A549 (cell line): ENCODE data around the gene ZNF146. TPM values are rescaled to one million over a fixed set of nuclear protein-coding genes. Genes with fewer than 3 reads are reported as not detected.
"Not testable (repeated sequence)": the region's sequence is repeated elsewhere in the genome, so short reads cannot be mapped to it uniquely, and the experiment has no call there.

Source experiments
- ATAC-seq, 2 experiments: fragments of 200-7000 bp in 1 of 2; fragments of >200 bp in 1 of 2; cut with Nextera tagmentation in 1 of 2; cut with Tn5 transposase in 1 of 2; 3 replicates each; pipeline versions ENCODE4 v1.8.0 to v1.9.1; 2018 to 2020; ENCODE audit warnings: mild to moderate bottlenecking in 1 of 2, moderate library complexity in 1 of 2
- CTCF ChIA-PET: fragments of 300-600 bp; sonication (Branson Sonifier 250); formaldehyde crosslinking; extraction: SDS; loops from one replicate; lab custom pipeline; 2021; ENCODE audit warnings: antibody characterized with exemption, inconsistent platforms; lab: Yijun Ruan, JAX
- POLR2A ChIA-PET: fragments of 350-600 bp; formaldehyde crosslinking; extraction: SDS; loops from one replicate; lab custom pipeline; 2021; ENCODE audit warnings: antibody characterized with exemption, inconsistent platforms; lab: Yijun Ruan, JAX
- DNase-seq, 2 experiments: peaks; one replicate each; pipeline versions ENCODE4 v3.0.0 to v3.0.0-alpha.2; 2011 to 2016; ENCODE audit warnings: low read depth in 1 of 2, low spot score in 1 of 2
- FAIRE-seq: peaks from 2 replicates; lab custom pipeline; 2011; peaks lifted over from hg19 to GRCh38; lab: Jason Lieb, UNC
- H3K27ac ChIP-seq, 2 experiments: fragments of >200 bp; sonication (Bioruptor Twin); formaldehyde crosslinking; 3 replicates each; pipeline ENCODE4 v1.5.1; 2016 to 2017
- H3K4me1 ChIP-seq: fragments of >200 bp; sonication (Bioruptor Twin); formaldehyde crosslinking; 3 replicates; pipeline ENCODE4 v1.6.1; 2016
- H3K4me2 ChIP-seq: fragments of >200 bp; sonication (Bioruptor Twin); formaldehyde crosslinking; 3 replicates; pipeline ENCODE4 v1.6.1; 2016
- H3K4me3 ChIP-seq: fragments of >200 bp; sonication (Bioruptor Twin); formaldehyde crosslinking; 3 replicates; pipeline ENCODE4 v1.5.1; 2016
- H3K9me3 ChIP-seq: fragments of >200 bp; sonication (Bioruptor Twin); formaldehyde crosslinking; 3 replicates; pipeline ENCODE4 v1.6.1; 2016
- ATOH8 ChIP-seq: fragments of 250-450 bp; sonication (Bioruptor Pico); IDR thresholded peaks from 2 replicates; pipeline ENCODE4 v1.5.0; 2020; ENCODE audit warnings: low read depth, mild to moderate bottlenecking, moderate library complexity
- CEBPB ChIP-seq, 2 experiments: fragments of >200 bp in 1 of 2; sonication (Bioruptor Twin) in 1 of 2; formaldehyde crosslinking in 1 of 2; IDR thresholded peaks; 2 replicates each; pipeline ENCODE4 v1.6.1; 2012 to 2016
- EHF ChIP-seq: fragments of 250-450 bp; sonication (Bioruptor Pico); IDR thresholded peaks from 2 replicates; pipeline ENCODE4 v1.5.0; 2020; ENCODE audit warnings: mild to moderate bottlenecking
- ESRRA ChIP-seq: fragments of 150-350 bp; IDR thresholded peaks from 2 replicates; pipeline ENCODE4 v1.6.1; 2014; ENCODE audit warnings: mild to moderate bottlenecking, low read length, borderline replicate concordance
- FOSL2 ChIP-seq, 2 experiments: fragments of 450-650 bp in 1 of 2; fragments of >200 bp in 1 of 2; sonication (Bioruptor Twin) in 1 of 2; formaldehyde crosslinking; IDR thresholded peaks; 2 replicates each; pipeline versions ENCODE4 v1.5.0 to v1.6.1; 2016 to 2020; ENCODE audit warnings: mild to moderate bottlenecking in 1 of 2, moderate library complexity in 1 of 2
- FOXS1 ChIP-seq: fragments of 250-450 bp; sonication (Bioruptor Pico); IDR thresholded peaks from 2 replicates; pipeline ENCODE4 v1.5.0; 2020; ENCODE audit warnings: mild to moderate bottlenecking, moderate library complexity
- GATA3 ChIP-seq: IDR thresholded peaks from 2 replicates; pipeline ENCODE4 v1.6.1; 2012; ENCODE audit warnings: borderline replicate concordance
- HES2 ChIP-seq: fragments of >200 bp; sonication (Bioruptor Twin); formaldehyde crosslinking; IDR thresholded peaks from 2 replicates; pipeline ENCODE4 v1.6.1; 2016
- HOXB5 ChIP-seq: fragments of 250-450 bp; sonication (Bioruptor Pico); IDR thresholded peaks from 2 replicates; pipeline ENCODE4 v1.5.0; 2020; ENCODE audit warnings: mild to moderate bottlenecking, moderate library complexity
- KDM1A ChIP-seq: fragments of 200-600 bp; sonication (generic); IDR thresholded peaks from 2 replicates; pipeline ENCODE4 v1.6.1; 2016; ENCODE audit warnings: low read depth, mild to moderate bottlenecking
- MAZ ChIP-seq: fragments of 150-350 bp; IDR thresholded peaks from 2 replicates; pipeline ENCODE4 v1.6.1; 2014; ENCODE audit warnings: antibody characterized with exemption, low read depth, low read length, borderline replicate concordance
- NR3C1 ChIP-seq: fragments of >200 bp; sonication (Bioruptor Twin); formaldehyde crosslinking; IDR thresholded peaks from 3 replicates; pipeline ENCODE4 v1.6.1; 2017
- POLR2A ChIP-seq: IDR thresholded peaks from 2 replicates; pipeline ENCODE4 v1.6.1; 2012; ENCODE audit warnings: mild to moderate bottlenecking, low read length
- POLR2AphosphoS2 ChIP-seq: conservative IDR thresholded peaks from 2 replicates; pipeline ENCODE4 v1.6.1; 2012; ENCODE audit warnings: low read length, improper control_type of control experiment, inconsistent platforms
- RAD21 ChIP-seq, 2 experiments: fragments of >200 bp in 1 of 2; sonication (Bioruptor Twin) in 1 of 2; formaldehyde crosslinking in 1 of 2; IDR thresholded peaks in 1 of 2; conservative IDR thresholded peaks in 1 of 2; 2 replicates in 1 of 2; 3 replicates in 1 of 2; pipeline ENCODE4 v1.6.1; 2012 to 2018; ENCODE audit warnings: inconsistent platforms in 1 of 2
- RARB ChIP-seq: fragments of 250-450 bp; sonication (Bioruptor Pico); IDR thresholded peaks from 2 replicates; pipeline ENCODE4 v1.8.0; 2021; ENCODE audit warnings: mild to moderate bottlenecking, moderate library complexity
- REST ChIP-seq: fragments of 200-600 bp; sonication (generic); IDR thresholded peaks from 2 replicates; pipeline ENCODE4 v1.6.1; 2016; ENCODE audit warnings: antibody characterized with exemption, mild to moderate bottlenecking, moderate library complexity
- SMC3 ChIP-seq: fragments of >200 bp; sonication (Bioruptor Twin); formaldehyde crosslinking; IDR thresholded peaks from 3 replicates; pipeline ENCODE4 v1.6.1; 2018; ENCODE audit warnings: inconsistent platforms
- SREBF2 ChIP-seq: fragments of 450-650 bp; IDR thresholded peaks from 2 replicates; pipeline ENCODE4 v1.6.1; 2014; ENCODE audit warnings: mild to moderate bottlenecking, moderate library complexity
- TFCP2L1 ChIP-seq: fragments of 250-450 bp; sonication (Bioruptor Pico); IDR thresholded peaks from 2 replicates; pipeline ENCODE4 v1.5.0; 2021; ENCODE audit warnings: mild to moderate bottlenecking
- ZNF302 ChIP-seq: fragments of 250-450 bp; sonication (Bioruptor Pico); IDR thresholded peaks from 2 replicates; pipeline ENCODE4 v1.9.0; 2021; ENCODE audit warnings: inconsistent platforms, mild to moderate bottlenecking, moderate library complexity
- ZSCAN20 ChIP-seq: fragments of 250-450 bp; sonication (Bioruptor Pico); IDR thresholded peaks from 2 replicates; pipeline ENCODE4 v1.8.0; 2022; ENCODE audit warnings: mild to moderate bottlenecking, moderate library complexity
- WGBS: methylation state at CpG from one replicate; pipeline ENCODE4 v1.1.6; 2017; ENCODE audit errors: missing lambda C conversion rate; 5-methylcytosine and 5-hydroxymethylcytosine counted together
- polyA plus RNA-seq, 4 experiments: library from polyadenylated mRNA; depleted of rRNA in 3 of 4; stranded (reverse); fragments of >200 nt; fragmentation: RNase III in 1 of 4; extraction: RNeasy Plus Mini Kit Qiagen cat#74134 plus additional on column Dnase treatment in 1 of 4; gene quantifications; 2 replicates in 3 of 4; 3 replicates in 1 of 4; pipeline ENCODE4 v1.2.3, GENCODE V29; 2011 to 2017

Gene ZNF146
- polyA plus RNA-seq, 2 of the 4 experiments (the other 2 are of a cell fraction) = 157 to 362 TPM

GRCh38 chr19:36182612-36183244 lies 32.2 kb upstream of the ZNF146 start:
- Histone ChIP-seq H3K4me2 (no peak overlapping the region), H3K27ac (no peak overlapping the region), H3K4me3 (no peak overlapping the region), H3K4me1 (no peaks in the 10 kb centered on the region), H3K9me3 (peaks cover 68% of the 10 kb centered on the region)
- CTCF ChIA-PET = interaction anchor here (0.6 to 1.7 kb wide), 5 partner anchors 11 to 590 kb away, joined by 3 to 5 read pairs (median 3); no protein-coding TSS in a partner anchor
- peak; percentile 19 to 22; a peak in 3 of 6 replicates for ATAC-seq
- WGBS = 85% methylated on average over 17 of the region's 17 CpGs
- peak in 1 of 2 experiments; percentile 35 for DNase-seq
- TF ChIP-seq MAZ (no peak), FOXS1 (CRISPR knock-in tag) (no peak), POLR2A (no peak), ATOH8 (CRISPR knock-in tag) (no peak), HOXB5 (no peak), NR3C1 (no peak), ZSCAN20 (CRISPR knock-in tag) (no peak), SMC3 (no peak), RARB (CRISPR knock-in tag) (no peak), GATA3 (no peak), HES2 (no peak), ZNF302 (CRISPR knock-in tag) (no peak), KDM1A (no peak), SREBF2 (no peak), RAD21 (conservative IDR thresholded peaks at IDR 0.05 in 1 of 2, IDR thresholded peaks at IDR 0.05 in 1 of 2) (no peak), EHF (CRISPR knock-in tag) (no peak), TFCP2L1 (no peak), POLR2AphosphoS2 (no peak), ESRRA (no peak), CEBPB (IDR thresholded peaks at IDR 0.05) (no peak)
- POLR2A ChIA-PET = interaction anchor here (0.9 kb wide), 1 partner anchor 32 kb away, joined by 4 read pairs; the partner anchor contains the start of genes ZNF146 and ZNF565
- peak; percentile 91 for FAIRE-seq

GRCh38 chr19:36183245-36183628 lies 31.7 kb upstream of the ZNF146 start:
- ChIA-PET CTCF (interaction anchor here (0.7 to 1.7 kb wide), 5 partner anchors 11 to 591 kb away, joined by 3 to 5 read pairs (median 3); no protein-coding TSS in a partner anchor), POLR2A (interaction anchor here (0.9 kb wide), 1 partner anchor 31 kb away, joined by 4 read pairs; the partner anchor contains the start of genes ZNF146 and ZNF565)
- peak; percentile 84 for FAIRE-seq
- WGBS = 83% methylated on average over 10 of the region's 10 CpGs
- H3K4me3 ChIP-seq = no peak overlapping the region
- no peak for DNase-seq
- no peaks in the 10 kb centered on the region for H3K4me1 ChIP-seq
- H3K9me3 ChIP-seq = peaks cover 65% of the 10 kb centered on the region
- peak in 1 of 2 experiments; percentile 32; a peak in 2 of 6 replicates for ATAC-seq
- H3K27ac ChIP-seq = no peak overlapping the region
- TF ChIP-seq ZNF302 (CRISPR knock-in tag) (no peak), REST (no peak), ZSCAN20 (CRISPR knock-in tag) (no peak), FOSL2 (IDR thresholded peaks at IDR 0.05) (no peak), FOSL2 (CRISPR knock-in tag; IDR thresholded peaks at IDR 0.05) (no peak)
- TF ChIP-seq, all 56 proteins: peak for 0
- H3K4me2 ChIP-seq = no peak overlapping the region

- H3K4me2 ChIP-seq, H3K4me3 ChIP-seq, H3K4me1 ChIP-seq, POLR2A ChIA-PET, ATAC-seq, DNase-seq, H3K27ac ChIP-seq, FAIRE-seq: not testable (repeated sequence)
- H3K9me3 ChIP-seq = peaks cover 61% of the 10 kb centered on the region
- CTCF ChIA-PET = interaction anchor here (1.0 to 1.4 kb wide), 2 partner anchors 28 to 125 kb away, joined by 3 read pairs; partner anchors contain the start of genes ZNF146 and ZNF565
- 81% methylated on average over 5 of the region's 5 CpGs for WGBS
Measured at GRCh38 chr19:36186722-36187121, 28.2 kb upstream of the ZNF146 start.
